H4 (cell line): ENCODE results near the gene PITPNB. TPM values are rescaled to one million over a fixed set of nuclear protein-coding genes. Genes with fewer than 3 reads are reported as not detected.
A peak's percentile ranks its signal among the peaks of the same experiment; 100 is the strongest.

Experiments used
- DNase-seq: peaks from one replicate; pipeline ENCODE4 v3.0.0-alpha.2; 2015; ENCODE audit warnings: low spot score
- total RNA-seq: library from RNA; depleted of rRNA; stranded (reverse); fragments of >200 nt; shearing (Covaris generic); gene quantifications from 2 replicates; pipeline ENCODE4 v1.2.3, GENCODE V29; 2014; rRNA removed

Gene PITPNB
- 10.3 and 14.2 TPM in 2 replicates for total RNA-seq

- peak; percentile 94 for DNase-seq
Observed at GRCh38 chr22:27919222-27919941, at the start of gene PITPNB. TSS of gene PITPNB (minus strand) at chr22:27919256. CDS start at chr22:27919191, 65 bp downstream.

- DNase-seq = no peak
Observed at GRCh38 chr22:27966168-27967064, 47.4 kb upstream of the PITPNB start.

DNA sequence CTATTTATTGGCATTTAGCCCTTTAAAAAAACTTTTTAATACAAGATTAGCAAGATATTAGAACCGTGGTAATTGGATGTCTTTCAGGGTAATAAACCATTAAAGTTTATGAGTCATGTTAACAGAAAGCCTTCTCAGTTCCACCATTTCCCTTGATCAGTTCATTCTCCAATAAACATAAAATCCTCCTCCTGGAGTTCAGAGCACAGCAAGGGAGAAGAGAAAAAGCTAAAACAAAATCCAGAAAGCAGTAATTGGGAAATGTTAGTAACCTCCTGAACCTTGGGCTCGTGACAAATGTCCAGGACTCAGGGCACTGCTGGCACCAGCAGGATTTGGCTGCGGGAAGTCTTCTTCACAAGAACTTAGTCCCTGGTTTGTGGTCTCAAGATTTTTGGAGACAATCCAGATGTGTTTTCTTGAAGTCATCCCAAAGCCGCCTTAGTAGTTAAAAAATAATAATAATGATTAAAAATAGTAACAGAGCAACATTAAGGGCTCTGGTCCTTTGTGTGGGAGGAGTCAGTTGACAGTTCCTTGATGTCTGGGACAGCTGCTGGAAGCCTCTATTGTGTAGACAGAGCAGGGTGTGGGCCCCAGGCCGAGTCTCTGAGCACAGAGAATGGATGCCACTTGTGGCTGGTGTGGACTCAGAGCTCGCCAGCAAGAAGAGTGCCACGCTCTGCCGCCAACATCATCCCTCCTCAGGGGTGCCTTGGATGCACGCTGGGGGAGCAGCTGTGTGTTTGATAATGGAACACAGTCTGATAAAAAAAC lies 43.4 kb upstream of the PITPNB start:
- no peak for DNase-seq

DNA sequence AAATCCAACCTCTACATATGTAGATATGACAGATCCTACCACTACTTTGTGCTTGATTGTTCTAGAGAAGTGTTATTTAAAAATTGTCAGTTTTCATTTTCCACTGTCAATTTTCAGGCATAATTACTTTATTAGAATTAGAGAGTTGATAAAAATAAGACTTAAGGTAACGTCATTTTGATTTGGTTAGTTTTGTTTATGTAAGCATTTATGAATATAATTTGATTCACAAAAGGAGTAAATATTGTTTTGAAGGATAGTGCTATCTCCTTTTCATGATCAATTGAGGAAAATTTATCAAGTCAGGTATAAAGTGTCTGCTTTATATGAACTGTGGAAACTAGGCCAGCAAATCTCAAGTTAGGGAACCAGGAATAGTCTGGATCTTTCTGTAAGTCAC lies 42.6 kb upstream of the PITPNB start:
- no peak for DNase-seq

- DNase-seq = no peak
Observed at GRCh38 chr22:27961182-27961581, 42.1 kb upstream of the PITPNB start.

DNA sequence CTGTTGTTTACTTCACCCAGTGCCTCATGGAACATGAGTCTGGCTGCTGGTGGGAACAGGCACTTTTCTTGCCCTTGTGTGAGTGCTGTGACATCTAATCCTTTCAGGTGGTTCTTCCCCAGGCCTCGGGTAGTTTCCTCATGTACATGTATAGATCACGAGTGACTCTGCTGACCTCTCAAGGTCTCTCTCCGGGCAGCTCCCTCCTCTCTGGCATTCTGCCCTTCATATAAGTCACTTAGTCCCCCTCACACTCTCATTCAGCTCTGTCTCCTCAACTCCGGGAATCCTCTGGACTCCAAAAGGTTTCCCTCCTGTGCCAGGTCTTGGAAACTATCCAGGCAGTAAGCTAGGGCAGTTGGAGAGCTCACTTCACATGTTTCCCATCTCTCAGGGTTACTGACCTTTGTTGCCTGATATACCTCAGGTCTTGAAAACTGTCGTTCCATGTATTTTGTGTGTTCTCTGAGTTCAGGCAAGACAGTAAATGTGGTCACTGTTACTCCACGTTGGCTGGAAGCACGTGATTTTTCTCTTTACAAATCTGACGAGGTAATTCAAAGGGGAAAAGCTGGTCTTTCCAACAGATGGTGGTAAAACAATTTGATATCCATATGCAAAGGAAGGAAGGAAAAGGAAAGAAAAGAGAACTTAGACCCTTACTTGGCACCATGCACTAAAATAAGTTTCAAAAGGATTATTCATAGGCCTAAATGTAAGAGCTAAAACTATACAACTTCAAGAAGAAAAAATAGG lies 40.5 kb upstream of the PITPNB start:
- no peak for DNase-seq

DNA sequence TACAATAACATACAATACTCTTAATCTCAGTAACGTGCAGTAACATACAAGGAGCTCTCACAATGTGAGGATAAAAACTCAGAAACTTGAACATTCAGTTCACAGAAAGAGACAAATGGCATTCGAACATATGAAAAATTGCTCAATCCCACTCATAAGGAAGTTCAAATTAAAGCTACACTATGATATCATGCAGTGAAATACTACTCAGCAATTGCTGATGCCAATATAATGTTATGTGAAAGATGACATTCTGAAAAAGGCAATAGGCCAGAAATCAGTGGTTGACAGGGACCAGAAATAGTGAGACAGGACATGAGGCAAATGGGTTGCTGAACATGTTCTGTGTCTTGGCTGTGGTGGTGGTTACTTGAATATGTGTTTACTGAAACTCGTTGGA lies 33.7 kb upstream of the PITPNB start:
- DNase-seq = no peak

- peak; percentile 57 for DNase-seq
Observed at GRCh38 chr22:27952091-27952490, 33.0 kb upstream of the PITPNB start.

DNA sequence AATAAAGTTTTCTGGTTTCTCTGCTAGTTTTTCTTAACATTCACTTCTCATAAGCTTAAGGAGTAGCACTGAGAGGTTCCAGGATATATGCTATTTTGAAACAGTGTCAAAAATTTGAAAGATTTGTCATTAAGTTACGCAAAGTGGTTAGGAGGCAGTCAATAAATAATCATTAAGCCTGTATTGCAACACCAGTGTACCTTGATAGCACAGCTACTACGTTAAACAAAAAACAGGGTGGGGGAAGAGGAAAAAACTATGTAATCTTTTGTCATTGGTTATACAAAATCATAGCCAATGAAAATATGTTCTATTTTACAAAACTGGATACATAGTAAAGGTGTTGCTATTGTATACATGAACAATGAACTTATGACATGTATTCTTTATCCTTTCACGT lies 30.4 kb upstream of the PITPNB start:
- DNase-seq = no peak

GRCh38 chr22:27948569-27948968 lies 29.5 kb upstream of the PITPNB start:
- DNase-seq = no peak

DNA sequence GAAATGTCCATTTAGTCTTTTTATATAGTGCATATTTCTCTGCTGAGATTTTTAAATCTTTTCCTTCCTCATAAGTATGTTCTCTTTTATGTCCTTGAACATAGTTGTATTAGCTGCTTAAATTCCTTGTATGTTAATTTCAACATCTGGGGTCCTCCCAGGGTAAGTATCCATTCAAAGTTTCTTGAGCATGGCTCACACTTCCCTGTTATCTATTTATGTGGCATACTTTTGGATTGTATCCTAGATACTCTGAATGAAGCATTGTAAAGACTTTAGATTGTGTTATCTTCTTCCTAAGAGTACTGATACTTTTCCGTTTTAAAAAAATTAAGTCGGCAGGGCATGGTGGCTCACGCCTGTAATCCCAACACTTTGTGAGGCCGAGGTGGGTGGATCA lies 28.4 kb upstream of the PITPNB start:
- no peak for DNase-seq

DNA sequence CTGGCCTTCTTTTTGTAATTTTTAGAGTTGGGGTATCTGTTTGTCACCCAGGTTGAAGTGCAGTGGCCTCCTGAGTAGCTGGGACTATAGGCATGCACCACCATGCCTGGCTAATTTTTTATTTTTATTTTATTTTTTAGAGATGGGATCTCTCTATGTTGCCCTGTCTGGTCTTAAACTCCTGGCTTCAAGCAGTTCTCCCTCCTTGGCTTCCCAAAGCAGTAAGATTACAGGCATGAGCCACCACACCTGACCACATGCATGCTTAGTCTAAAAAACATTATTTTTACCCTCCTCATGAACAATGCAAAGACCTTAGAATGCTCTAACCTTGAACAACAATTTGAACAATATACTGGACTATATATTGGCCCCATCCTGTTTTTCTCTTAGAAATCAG lies 22.1 kb upstream of the PITPNB start:
- no peak for DNase-seq

DNA sequence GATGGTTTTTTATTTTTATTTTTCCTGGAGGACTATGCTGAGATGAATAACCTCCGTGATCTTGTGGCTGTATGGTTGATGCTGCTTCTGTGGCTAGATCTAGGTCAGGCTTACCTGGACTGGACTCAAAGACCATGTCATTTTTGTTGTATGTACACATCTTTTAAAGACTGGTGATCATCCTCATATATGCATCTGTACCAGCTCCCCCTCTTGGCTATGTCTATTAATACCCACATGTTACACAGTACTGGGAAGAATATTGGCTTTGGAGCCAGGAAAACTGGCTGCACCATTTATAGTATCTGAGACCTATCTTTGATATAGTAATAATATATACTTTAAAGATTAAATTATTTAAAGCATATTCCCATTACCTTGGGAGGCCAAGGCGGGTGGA lies 18.4 kb upstream of the PITPNB start:
- DNase-seq = no peak

GRCh38 chr22:27935897-27936296 lies 16.8 kb upstream of the PITPNB start:
- no peak for DNase-seq

DNA sequence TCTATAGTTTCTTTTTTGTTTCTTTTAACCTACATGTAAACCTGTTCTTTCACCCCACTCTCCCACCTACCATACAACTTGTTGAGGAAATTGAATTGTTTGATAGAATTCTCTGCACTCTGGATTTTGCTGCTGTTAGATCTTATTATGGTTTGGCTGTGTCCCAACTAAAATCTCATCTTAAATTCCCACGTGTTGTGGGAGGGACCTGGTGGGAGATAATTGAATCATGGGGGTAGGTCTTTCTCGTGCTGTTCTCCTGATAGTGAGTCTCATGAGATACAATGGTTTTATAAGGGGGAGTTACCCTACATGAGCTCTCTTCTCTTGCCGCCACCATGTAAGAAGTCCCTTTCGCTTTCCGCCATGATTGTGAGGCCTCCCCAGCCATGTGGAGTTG lies 15.0 kb upstream of the PITPNB start:
- no peak for DNase-seq

GRCh38 chr22:27933186-27933983 lies 14.3 kb upstream of the PITPNB start:
- no peak for DNase-seq

DNA sequence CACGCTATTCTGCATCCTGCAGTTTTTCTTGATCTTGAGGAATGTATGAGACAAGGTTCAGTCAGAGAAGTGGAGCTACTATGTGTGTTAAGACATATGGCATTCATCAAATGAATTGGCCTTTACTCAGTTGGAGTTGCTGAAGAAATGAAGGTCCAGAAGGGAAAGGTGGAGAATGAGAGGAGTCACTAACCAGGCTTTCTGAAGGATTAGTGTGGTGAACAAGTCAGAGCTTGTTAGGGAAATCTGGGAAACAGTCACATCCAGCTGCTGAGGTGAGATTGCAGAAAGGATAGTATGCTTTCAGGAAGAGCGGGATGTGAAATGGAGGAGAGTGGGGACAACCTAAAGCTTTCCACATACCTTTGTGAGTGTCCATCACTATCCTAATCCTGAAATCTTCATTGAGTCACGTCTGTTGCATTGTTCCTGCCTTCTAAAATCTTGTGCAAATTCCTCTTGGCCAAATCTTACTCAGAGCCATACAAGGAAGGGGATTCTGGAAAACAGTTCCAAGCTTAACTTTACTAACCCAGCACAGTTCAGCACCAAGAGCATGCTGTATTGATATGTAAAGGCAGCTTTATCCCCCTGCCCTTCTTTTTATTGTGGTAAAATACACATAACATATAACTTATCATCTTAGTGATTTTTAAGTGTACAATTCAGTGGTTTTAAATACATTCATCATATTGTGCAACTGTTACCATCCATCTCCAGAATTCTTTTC lies 11.4 kb upstream of the PITPNB start:
- no peak for DNase-seq

- no peak for DNase-seq
Observed at GRCh38 chr22:27927608-27928007, 8.6 kb upstream of the PITPNB start.

GRCh38 chr22:27925331-27925730 lies 6.3 kb upstream of the PITPNB start:
- no peak for DNase-seq
